C4-2B (cell line): ENCODE results near the gene TPPP.

Experiments
- CTCF ChIP-seq: fragments of 450-650 bp; conservative IDR thresholded peaks from 2 replicates; pipeline ENCODE4 v1.5.1; 2017; ENCODE audit warnings: mild to moderate bottlenecking
- ZFX ChIP-seq: fragments of 450-650 bp; IDR thresholded peaks from 2 replicates; pipeline ENCODE4 v1.6.1; 2017

DNA sequence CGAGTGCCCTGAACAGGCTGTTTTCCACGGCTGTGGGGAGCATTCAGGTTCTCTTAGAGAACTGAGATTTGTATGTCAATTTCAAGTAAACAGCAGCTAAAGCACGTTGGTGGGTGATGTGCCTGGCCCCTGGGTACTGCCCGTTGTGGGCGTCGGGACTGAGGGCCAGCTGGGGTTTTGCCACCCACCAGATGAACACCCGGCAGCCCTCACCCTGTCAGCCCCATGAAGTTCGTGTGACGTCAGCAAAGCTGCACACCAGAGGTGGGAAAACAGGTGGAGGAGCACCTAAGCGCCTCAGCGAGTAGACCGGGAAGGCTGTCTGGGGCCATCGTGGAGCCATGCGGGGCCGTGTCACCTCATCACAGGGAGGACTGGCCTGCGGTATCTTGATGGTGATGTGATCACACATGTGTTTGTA, 71.8 kb downstream of the TPPP start:
- TF ChIP-seq CTCF, result no peak
- no peak for TF ChIP-seq ZFX
